ENCODE measurements around the gene KCNB1.

GRCh38 chr20:49477200-49477599 lies 5.3 kb downstream of the KCNB1 start:
- TF ChIP-seq EZH2 (IDR thresholded peaks at IDR 0.05; ENCODE audit: low read length, missing control alignments) (no peak), CTCF (conservative IDR thresholded peaks at IDR 0.05 in 1 of 2, IDR thresholded peaks at IDR 0.05 in 1 of 2; ENCODE audit: low read depth in 1 of 2, low read length in 2 of 2) (no peak)

Data from fibroblast of lung (primary cell).